SU-DHL-6 (cell line): Measurements from ENCODE around the gene COL1A1.

Experiments used
- EZH2phosphoT487 ChIP-seq: fragments of 200-600 bp; sonication (generic), shearing (Covaris generic); conservative IDR thresholded peaks from 2 replicates; pipeline ENCODE4 v1.6.1; 2018; ENCODE audit warnings: mild to moderate bottlenecking, antibody characterized with exemption, low read length, moderate library complexity, mixed read lengths
- TF ChIP-seq, protein P1 (sequence below): fragments of 200-600 bp; sonication (generic); IDR thresholded peaks from one replicate; pipeline ENCODE4 v1.5.1; 2017; ENCODE audit warnings: antibody characterized with exemption, mild to moderate bottlenecking, low read length, moderate library complexity; ENCODE audit not compliant: insufficient read depth, poor library complexity, severe bottlenecking

GRCh38 chr17:50137042-50137441 lies 64.4 kb downstream of the COL1A1 start:
- TF ChIP-seq, protein P1, sequence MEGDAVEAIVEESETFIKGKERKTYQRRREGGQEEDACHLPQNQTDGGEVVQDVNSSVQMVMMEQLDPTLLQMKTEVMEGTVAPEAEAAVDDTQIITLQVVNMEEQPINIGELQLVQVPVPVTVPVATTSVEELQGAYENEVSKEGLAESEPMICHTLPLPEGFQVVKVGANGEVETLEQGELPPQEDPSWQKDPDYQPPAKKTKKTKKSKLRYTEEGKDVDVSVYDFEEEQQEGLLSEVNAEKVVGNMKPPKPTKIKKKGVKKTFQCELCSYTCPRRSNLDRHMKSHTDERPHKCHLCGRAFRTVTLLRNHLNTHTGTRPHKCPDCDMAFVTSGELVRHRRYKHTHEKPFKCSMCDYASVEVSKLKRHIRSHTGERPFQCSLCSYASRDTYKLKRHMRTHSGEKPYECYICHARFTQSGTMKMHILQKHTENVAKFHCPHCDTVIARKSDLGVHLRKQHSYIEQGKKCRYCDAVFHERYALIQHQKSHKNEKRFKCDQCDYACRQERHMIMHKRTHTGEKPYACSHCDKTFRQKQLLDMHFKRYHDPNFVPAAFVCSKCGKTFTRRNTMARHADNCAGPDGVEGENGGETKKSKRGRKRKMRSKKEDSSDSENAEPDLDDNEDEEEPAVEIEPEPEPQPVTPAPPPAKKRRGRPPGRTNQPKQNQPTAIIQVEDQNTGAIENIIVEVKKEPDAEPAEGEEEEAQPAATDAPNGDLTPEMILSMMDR = no peak
- TF ChIP-seq EZH2phosphoT487 = no peak
